SK-N-SH (cell line): ENCODE results near the gene VSIG10L2.

Source experiments
- CTCF ChIP-seq: fragments of 200-600 bp; sonication (generic); IDR thresholded peaks from 2 replicates; pipeline ENCODE4 v1.6.1; 2017; ENCODE audit warnings: antibody characterized with exemption, mild to moderate bottlenecking, moderate library complexity
- EZH2phosphoT487 ChIP-seq: fragments of 200-600 bp; sonication (generic); IDR thresholded peaks from 2 replicates; pipeline ENCODE4 v1.6.1; 2017; ENCODE audit warnings: low read depth, mixed run types, mild to moderate bottlenecking, antibody characterized with exemption, moderate library complexity, borderline replicate concordance
- FOXM1 ChIP-seq: IDR thresholded peaks from 2 replicates; pipeline ENCODE4 v1.4.0; 2012; ENCODE audit warnings: low read depth, mild to moderate bottlenecking
- POLR2AphosphoS5 ChIP-seq: IDR thresholded peaks from 2 replicates; pipeline ENCODE4 v1.6.1; 2012; ENCODE audit warnings: low read depth, low read length
- SIN3A ChIP-seq: IDR thresholded peaks from 2 replicates; pipeline ENCODE4 v1.6.1; 2012; ENCODE audit warnings: low read depth, mild to moderate bottlenecking, low read length, moderate library complexity, borderline replicate concordance

GRCh38 chr11:125916683-125917347 is 29.0 kb upstream of the VSIG10L2 start:
- no peak for TF ChIP-seq CTCF
- no peak for TF ChIP-seq SIN3A
- TF ChIP-seq FOXM1: no peak
- no peak for TF ChIP-seq POLR2AphosphoS5
- no peak for TF ChIP-seq EZH2phosphoT487
